Right cardiac atrium (tissue), 5 donors: ENCODE data around the gene DCUN1D3. TPM values are rescaled to one million over a fixed set of nuclear protein-coding genes. Genes with fewer than 3 reads are reported as not detected.
"Not testable (repeated sequence)": the region's sequence is repeated elsewhere in the genome, so short reads cannot be mapped to it uniquely, and the experiment has no call there.

Source experiments
- ATAC-seq, 2 donors: fragments of 200-7000 bp; cut with Tn5 transposase; one replicate each; pipeline versions ENCODE4 v1.8.0 to v1.9.1; 2020; ENCODE audit warnings: moderate library complexity in 2 of 2, mild to moderate bottlenecking in 1 of 2
- DNase-seq, 3 donors: peaks; one replicate each; pipeline ENCODE4 v3.0.0-alpha.2; 2020
- H3K27ac ChIP-seq: one replicate; pipeline ENCODE4 v1.5.1; 2013; ENCODE audit warnings: mild to moderate bottlenecking, low read length, control low read depth, moderate library complexity
- H3K27me3 ChIP-seq: one replicate; pipeline ENCODE4 v1.6.1; 2013; ENCODE audit not compliant: control insufficient read depth, insufficient read depth
- H3K4me1 ChIP-seq: one replicate; pipeline ENCODE4 v1.6.1; 2013; ENCODE audit warnings: low read length; ENCODE audit not compliant: control insufficient read depth, insufficient read depth
- H3K4me3 ChIP-seq: one replicate; pipeline ENCODE4 v1.5.1; 2013; ENCODE audit warnings: low read length, control low read depth
- H3K9me3 ChIP-seq: one replicate; pipeline ENCODE4 v1.6.1; 2013; ENCODE audit warnings: low read length; ENCODE audit not compliant: control insufficient read depth
- WGBS: extraction: QIAGEN DNeasy Blood & Tissue Kit; methylation state at CpG from one replicate; pipeline ENCODE4 v1.1.7; 2013; 5-methylcytosine and 5-hydroxymethylcytosine counted together
- intact Hi-C, 4 donors: fragments of 100-400 bp; cut with DNase I; formaldehyde crosslinking; loops; one replicate each; pipeline versions ENCODE4 v1.11.0 to v1.14.0; 2022 to 2023
- polyA plus RNA-seq: library from polyadenylated mRNA; stranded (reverse); fragments of 200-250 nt; gene quantifications from one replicate; pipeline ENCODE4 v1.2.3, GENCODE V29; 2013
- total RNA-seq, 4 donors: library from RNA; stranded (reverse); fragmentation: NEBNext Ultra II Directional; extraction: Animal tissue kit (Norgen Biotek cat#: 25700); gene quantifications; one replicate each; pipeline ENCODE4 v1.2.1, GENCODE V29; 2021
- donor health status: healthy with polysubstance abuse.
- donor health status: DM: no; HTN: yes; CAD: no.
- donor health status: DM: no; HTN: no; CAD: no.
- donor health status: DM: no; HTN: yes; CAD: no; lungs with severe emphysema.
- donor health status: DM: yes; HTN: yes; CAD: no.

Gene DCUN1D3
- total and polyA plus RNA-seq, 5 donors: 4.7 to 20.2 (median 10.4) TPM

DNA sequence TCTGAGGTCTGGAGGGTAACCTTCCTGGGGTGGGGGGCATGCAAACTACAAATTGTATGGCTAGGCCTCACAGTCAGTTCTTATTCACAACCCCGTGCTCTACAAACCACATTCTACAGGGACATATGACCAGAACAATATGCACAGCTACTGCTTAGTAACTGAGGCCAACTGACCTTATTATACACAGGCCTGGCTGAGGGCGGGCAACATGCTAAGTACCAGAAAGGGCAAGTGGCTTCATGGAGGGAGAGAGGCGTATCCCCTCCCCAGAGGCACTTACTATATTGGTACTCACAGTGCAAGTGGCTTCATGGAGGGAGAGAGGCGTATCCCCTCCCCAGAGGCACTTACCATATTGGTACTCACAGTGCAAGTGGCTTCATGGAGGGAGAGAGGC is 39.2 kb downstream of the DCUN1D3 start:
- H3K9me3 ChIP-seq, H3K27me3 ChIP-seq, DNase-seq, intact Hi-C loops, H3K4me3 ChIP-seq, ATAC-seq: not testable (repeated sequence)
- H3K27ac ChIP-seq: peak overlapping the region; percentile 50
- 72% methylated on average over 4 of the region's 4 CpGs for WGBS
- peaks cover 13% of the 10 kb centered on the region for H3K4me1 ChIP-seq

DNA sequence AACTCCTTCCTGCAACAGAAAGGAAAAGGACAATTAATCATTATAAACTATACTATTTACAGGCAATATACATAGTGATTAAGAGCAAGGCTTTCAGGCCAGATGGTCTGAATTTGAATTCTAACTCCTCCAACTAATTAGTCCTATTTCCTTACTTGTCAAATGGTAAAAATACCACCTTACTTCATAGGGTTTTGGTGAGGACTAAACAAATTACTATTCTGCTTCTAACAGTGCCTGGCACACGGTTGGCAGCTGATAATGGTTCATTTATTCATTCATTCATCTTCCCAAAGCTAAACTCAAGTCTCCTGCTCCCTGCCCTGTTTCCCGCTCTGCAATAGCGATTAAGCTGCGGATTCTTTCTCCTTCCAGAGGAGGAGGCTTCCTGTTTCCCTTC is 39.8 kb downstream of the DCUN1D3 start:
- peak in 1 of 2 donors; percentile 11 for ATAC-seq
- H3K4me3 ChIP-seq: no peak overlapping the region
- intact Hi-C loops: no loop called here

DNA sequence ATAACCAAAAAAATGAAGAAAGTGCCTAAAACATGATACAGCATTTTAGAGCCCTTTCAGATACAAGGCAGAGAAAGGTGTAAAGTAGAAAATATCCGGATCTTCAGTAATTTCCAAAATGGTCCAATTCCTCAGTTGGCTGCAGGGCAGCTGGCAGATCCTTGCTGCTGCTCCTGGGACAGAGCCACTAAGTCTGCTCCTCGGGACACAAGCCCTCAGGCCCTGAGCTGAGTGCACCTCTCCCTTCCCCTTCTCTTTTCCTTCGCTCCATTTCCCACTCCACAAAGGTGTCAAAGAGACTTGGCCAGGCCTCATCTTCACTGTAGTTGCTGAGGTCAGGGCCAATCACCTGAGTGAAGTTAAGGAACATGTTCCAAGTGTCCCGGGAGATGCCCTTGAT is 40.5 kb downstream of the DCUN1D3 start:
- Histone ChIP-seq H3K9me3 (no peaks in the 10 kb centered on the region), H3K4me3 (no peak overlapping the region), H3K27me3 (no peaks in the 10 kb centered on the region), H3K4me1 (peaks cover 12% of the 10 kb centered on the region), H3K27ac (peak overlapping the region; percentile 62)
- intact Hi-C loops: loop anchor here in 3 of 4 donors (10.0 kb wide), 1 partner anchor 45 kb away; the partner anchor contains the start of genes DCUN1D3 (in 3 of the 3) and LYRM1 (in 3 of the 3)
- ATAC-seq (peak; percentile 27 to 54), DNase-seq (peak in 2 of 3 donors; percentile 62 to 84)
- WGBS: 49% methylated on average over 4 of the region's 4 CpGs

More for the DNA sequence above, 39.8 kb downstream of the DCUN1D3 start:
- 61% methylated on average over 4 of the region's 4 CpGs for WGBS
- Histone ChIP-seq H3K9me3 (no peaks in the 10 kb centered on the region), H3K27me3 (no peaks in the 10 kb centered on the region), H3K4me1 (peaks cover 12% of the 10 kb centered on the region), H3K27ac (no peak overlapping the region)
- DNase-seq: no peak

DNA sequence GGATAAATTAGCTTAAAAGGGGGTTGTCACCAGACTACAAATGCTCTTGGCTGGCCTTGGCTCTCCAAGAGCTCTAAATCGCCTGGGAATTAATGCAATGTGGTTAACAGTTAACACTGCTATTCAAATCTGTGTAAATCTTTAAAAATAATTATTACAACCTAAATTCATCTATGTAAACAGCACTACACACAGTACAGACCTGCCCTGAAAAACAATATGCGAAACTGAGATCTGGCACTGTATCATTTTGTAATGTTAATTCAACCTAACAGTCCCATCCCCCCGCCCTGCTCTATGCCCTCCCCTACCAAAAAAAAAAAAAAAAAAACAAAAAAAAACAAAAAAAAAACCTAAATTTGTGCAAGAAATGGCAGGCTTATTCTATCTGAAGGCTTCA is 40.9 kb downstream of the DCUN1D3 start:
- intact Hi-C loops: loop anchor here in 3 of 4 donors (10.0 kb wide), 1 partner anchor 46 kb away; the partner anchor contains the start of genes DCUN1D3 (in 3 of the 3) and LYRM1 (in 3 of the 3)
- no peaks in the 10 kb centered on the region for H3K27me3 ChIP-seq
- H3K4me1 ChIP-seq: peaks cover 12% of the 10 kb centered on the region
- H3K27ac ChIP-seq: no peak overlapping the region
- no peaks in the 10 kb centered on the region for H3K9me3 ChIP-seq
- ATAC-seq (no peak), DNase-seq (no peak)
- WGBS: 83% methylated on average over 3 of the region's 3 CpGs
- no peak overlapping the region for H3K4me3 ChIP-seq

DNA sequence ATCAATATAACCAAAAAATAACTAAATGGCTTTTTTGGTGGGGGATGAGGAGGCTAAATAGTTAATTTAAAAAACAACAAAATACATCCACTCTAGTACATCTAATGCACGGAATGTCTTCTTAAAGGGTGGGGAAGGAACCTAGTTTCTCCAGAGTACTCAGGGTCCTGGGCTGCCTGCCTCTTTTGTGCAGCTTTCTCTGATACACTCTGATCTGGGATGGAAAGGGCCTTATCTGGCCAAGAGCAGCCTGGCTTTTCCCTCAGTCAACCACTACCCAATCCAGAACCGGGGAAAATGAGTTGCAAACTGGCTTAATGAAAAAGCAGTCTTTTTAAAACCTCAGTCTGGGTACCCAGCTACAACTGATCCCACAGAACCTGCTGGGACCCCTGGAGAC is 42.9 kb downstream of the DCUN1D3 start:
- DNase-seq (peak in 1 of 3 donors; percentile 76), ATAC-seq (peak; percentile 86 to 88)
- Histone ChIP-seq H3K4me1 (peaks cover 20% of the 10 kb centered on the region), H3K9me3 (no peaks in the 10 kb centered on the region), H3K4me3 (no peak overlapping the region), H3K27ac (no peak overlapping the region), H3K27me3 (no peaks in the 10 kb centered on the region)
- intact Hi-C loops: loop anchor here in 3 of 4 donors (10.0 kb wide), 1 partner anchor 48 kb away; the partner anchor contains the start of genes DCUN1D3 (in 3 of the 3) and LYRM1 (in 3 of the 3)
- 51% methylated on average over 2 of the region's 2 CpGs for WGBS

DNA sequence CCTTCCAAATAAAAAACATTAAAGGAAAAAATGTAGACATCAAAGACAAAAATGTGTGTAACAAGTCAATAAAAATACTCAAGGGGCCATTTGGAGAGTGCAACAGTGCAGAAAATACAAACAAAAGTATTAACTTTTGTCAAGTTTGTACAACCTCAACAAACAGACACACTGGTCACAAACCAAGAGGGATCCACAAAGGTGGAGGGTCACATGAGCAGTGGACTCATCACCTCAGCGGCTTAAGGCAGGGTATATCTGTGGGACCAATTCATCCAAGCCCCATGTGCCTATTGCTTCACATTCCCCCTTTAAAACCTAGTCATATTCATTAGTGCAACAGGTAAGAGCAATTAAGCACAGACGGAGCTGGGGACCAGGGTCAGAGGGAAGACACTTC is 45.2 kb downstream of the DCUN1D3 start:
- Histone ChIP-seq H3K9me3 (no peaks in the 10 kb centered on the region), H3K4me1 (peaks cover 18% of the 10 kb centered on the region), H3K27ac (no peak overlapping the region), H3K27me3 (no peaks in the 10 kb centered on the region), H3K4me3 (no peak overlapping the region)
- WGBS: 95% methylated on average over 2 of the region's 2 CpGs
- no peak for DNase-seq
- no peak for ATAC-seq
- intact Hi-C loops: loop anchor here (5.0 to 10.0 kb wide), 3 partner anchors 50 to 227 kb away; partner anchors contain the start of genes DCUN1D3 (in 3 of the 4) and LYRM1 (in 3 of the 4)

DNA sequence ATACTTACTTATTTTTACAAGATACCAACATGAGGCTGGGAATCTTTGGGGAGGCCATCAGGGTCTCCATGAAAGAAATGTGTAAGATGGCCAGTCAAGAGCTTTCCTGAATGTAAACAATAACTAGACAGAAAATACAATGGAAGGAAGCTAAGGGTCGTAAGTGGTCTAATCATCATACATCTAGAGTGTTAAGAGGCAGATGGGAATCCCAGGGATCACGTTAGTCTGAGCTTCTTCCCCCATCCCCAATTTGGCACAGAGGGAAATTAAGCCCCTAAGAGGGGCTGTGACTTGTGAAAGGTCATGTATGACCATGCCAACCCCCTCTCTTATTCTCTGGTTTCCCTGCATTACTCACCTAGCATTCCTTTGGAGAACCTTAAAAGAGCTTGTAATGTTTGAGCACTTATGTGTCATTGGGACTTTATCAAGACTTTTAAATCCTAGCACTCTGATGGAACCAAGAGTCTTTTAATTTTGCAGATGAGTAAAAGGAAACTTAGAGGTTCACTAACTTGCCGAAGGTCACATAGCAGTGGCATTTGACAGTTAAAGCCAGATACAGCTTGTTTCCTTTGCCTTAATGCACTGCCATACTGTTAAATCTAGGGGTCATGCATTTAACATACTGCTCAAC is 46.1 kb downstream of the DCUN1D3 start:
- Histone ChIP-seq H3K27me3 (no peaks in the 10 kb centered on the region), H3K27ac (no peak overlapping the region), H3K4me1 (peaks cover 15% of the 10 kb centered on the region), H3K4me3 (no peak overlapping the region), H3K9me3 (no peaks in the 10 kb centered on the region)
- DNase-seq (no peak), ATAC-seq (no peak)
- intact Hi-C loops: loop anchor here (5.0 to 10.0 kb wide), 3 partner anchors 51 to 228 kb away; partner anchors contain the start of genes DCUN1D3 (in 3 of the 4) and LYRM1 (in 3 of the 4)
- 76% methylated on average over 3 of the region's 3 CpGs for WGBS

DNA sequence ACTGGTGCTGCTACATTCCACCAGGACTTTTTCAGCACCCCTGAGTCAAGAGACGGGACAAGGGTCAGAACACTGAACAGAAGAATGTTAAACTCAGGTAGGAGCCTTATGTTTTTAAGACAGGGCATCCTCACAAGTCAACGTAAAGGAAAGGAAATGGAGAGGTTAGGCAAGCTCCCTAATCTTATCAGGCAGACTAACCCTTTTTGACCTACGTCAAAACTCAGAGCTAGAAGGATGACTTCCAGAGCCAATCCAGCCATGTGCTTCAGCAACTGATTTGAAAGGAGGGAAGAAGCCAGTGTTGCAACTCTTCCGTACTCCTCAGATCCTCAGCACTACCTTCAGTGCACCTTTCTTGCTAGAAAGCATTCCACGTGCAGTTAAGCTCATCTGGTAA is 47.0 kb downstream of the DCUN1D3 start:
- ATAC-seq: peak in 1 of 2 donors; percentile 16
- DNase-seq: no peak
- no peaks in the 10 kb centered on the region for H3K27me3 ChIP-seq
- peaks cover 15% of the 10 kb centered on the region for H3K4me1 ChIP-seq
- no peak overlapping the region for H3K4me3 ChIP-seq
- peak overlapping the region; percentile 33 for H3K27ac ChIP-seq
- WGBS: 50% methylated on average over 5 of the region's 5 CpGs
- no peaks in the 10 kb centered on the region for H3K9me3 ChIP-seq
- intact Hi-C loops: loop anchor here (5.0 to 10.0 kb wide), 3 partner anchors 52 to 229 kb away; partner anchors contain the start of genes DCUN1D3 (in 3 of the 4) and LYRM1 (in 3 of the 4)

DNA sequence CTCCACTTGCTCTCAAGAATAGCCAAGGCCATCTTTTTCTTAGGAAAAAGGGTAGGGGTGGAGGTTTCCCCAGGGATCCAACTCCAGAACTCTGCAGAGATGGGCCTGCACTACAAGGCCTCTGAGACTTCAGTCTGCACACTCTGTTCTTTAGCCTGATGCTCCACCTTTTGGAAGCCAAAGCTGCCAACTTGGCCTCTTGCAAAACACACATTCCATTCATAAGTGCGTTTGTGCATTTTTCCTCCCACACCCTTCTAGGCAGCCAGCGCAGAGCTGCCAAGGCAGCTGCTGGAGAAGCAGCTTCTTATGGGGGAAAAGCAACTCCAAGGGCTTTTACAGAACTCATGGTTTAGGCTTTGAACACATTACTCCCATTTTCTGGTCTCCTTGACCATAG is 48.6 kb downstream of the DCUN1D3 start:
- 19% methylated on average over 2 of the region's 2 CpGs for WGBS
- Histone ChIP-seq H3K27me3 (no peaks in the 10 kb centered on the region), H3K4me3 (no peak overlapping the region), H3K9me3 (no peaks in the 10 kb centered on the region), H3K27ac (peak overlapping the region; percentile 7), H3K4me1 (peaks cover 13% of the 10 kb centered on the region)
- peak; percentile 96 for ATAC-seq
- intact Hi-C loops: loop anchor here (2.0 to 10.0 kb wide), 4 partner anchors 53 to 233 kb away; partner anchors contain the start of genes DCUN1D3 (in 3 of the 4) and LYRM1 (in 3 of the 4)
- peak; percentile 88 to 95 (median 89) for DNase-seq

DNA sequence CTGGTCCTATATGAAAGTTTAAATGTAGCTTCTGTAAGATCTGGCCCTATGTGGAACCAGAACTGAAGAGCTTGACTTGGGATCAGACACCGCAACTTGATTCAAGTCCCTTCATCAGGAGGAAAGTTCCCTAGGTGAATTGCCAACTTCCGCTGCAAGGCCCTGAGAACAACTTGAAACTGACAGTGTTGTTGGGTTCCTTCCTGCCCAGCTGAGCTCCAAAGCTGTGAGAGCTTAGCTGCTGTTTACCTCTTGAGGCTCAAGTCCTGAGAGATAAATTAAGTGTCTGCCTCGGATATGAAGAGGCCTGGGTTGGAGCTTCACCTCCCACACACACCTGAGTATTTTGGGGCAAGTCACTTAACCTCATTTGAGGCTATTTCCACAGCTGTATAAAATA is 49.2 kb downstream of the DCUN1D3 start:
- no peak overlapping the region for H3K4me3 ChIP-seq
- H3K9me3 ChIP-seq: no peaks in the 10 kb centered on the region
- H3K27ac ChIP-seq: peak overlapping the region; percentile 87
- ATAC-seq: peak; percentile 9 to 17
- H3K27me3 ChIP-seq: no peaks in the 10 kb centered on the region
- peaks cover 11% of the 10 kb centered on the region for H3K4me1 ChIP-seq
- intact Hi-C loops: loop anchor here (2.0 to 10.0 kb wide), 4 partner anchors 54 to 234 kb away; partner anchors contain the start of genes DCUN1D3 (in 3 of the 4) and LYRM1 (in 3 of the 4)
- WGBS: 47% methylated on average over 3 of the region's 3 CpGs
- DNase-seq: no peak
